Measurements from ENCODE around the gene AHCYL1.

DNA sequence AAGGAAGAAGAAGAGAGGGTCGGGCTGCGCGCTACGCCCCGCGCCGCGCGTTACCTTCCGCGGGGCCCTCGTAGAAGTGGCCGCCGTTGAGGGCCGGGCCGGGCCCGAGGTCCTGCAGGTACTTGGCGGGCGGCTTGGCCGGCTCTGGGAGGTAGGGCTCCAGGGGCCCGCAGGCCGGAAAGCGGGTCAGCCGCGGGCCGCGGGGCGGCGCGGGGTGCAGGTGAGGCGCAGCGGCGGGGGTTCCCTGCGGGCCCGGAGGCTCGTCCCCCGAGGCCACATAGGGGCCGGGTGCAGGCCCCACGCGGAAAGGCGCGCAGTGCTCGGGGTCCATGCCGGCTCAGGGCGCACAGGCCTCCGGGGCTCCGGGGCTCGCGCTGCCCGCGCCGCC lies 85.7 kb downstream of the AHCYL1 start:
- no peak for TF ChIP-seq TCF7L2 (IDR thresholded peaks at IDR 0.05; ENCODE audit: borderline replicate concordance, extremely low read depth, insufficient read depth, insufficient read length)
- TF ChIP-seq, protein P1, sequence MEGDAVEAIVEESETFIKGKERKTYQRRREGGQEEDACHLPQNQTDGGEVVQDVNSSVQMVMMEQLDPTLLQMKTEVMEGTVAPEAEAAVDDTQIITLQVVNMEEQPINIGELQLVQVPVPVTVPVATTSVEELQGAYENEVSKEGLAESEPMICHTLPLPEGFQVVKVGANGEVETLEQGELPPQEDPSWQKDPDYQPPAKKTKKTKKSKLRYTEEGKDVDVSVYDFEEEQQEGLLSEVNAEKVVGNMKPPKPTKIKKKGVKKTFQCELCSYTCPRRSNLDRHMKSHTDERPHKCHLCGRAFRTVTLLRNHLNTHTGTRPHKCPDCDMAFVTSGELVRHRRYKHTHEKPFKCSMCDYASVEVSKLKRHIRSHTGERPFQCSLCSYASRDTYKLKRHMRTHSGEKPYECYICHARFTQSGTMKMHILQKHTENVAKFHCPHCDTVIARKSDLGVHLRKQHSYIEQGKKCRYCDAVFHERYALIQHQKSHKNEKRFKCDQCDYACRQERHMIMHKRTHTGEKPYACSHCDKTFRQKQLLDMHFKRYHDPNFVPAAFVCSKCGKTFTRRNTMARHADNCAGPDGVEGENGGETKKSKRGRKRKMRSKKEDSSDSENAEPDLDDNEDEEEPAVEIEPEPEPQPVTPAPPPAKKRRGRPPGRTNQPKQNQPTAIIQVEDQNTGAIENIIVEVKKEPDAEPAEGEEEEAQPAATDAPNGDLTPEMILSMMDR (IDR thresholded peaks at IDR 0.05 in 2 of 3, conservative IDR thresholded peaks at IDR 0.05 in 1 of 3; ENCODE audit: borderline replicate concordance in 1 of 3, insufficient read depth in 1 of 3, low read depth in 2 of 3, low read length in 2 of 3), result no peak
